B cell (primary cell): ENCODE data around the gene MEF2C.

Experiments
- EZH2 ChIP-seq: IDR thresholded peaks from 2 replicates; pipeline ENCODE4 v1.6.1; 2012; ENCODE audit warnings: borderline replicate concordance, low read depth, mild to moderate bottlenecking, moderate library complexity, low read length; ENCODE audit not compliant: insufficient read depth, poor library complexity, severe bottlenecking
- TF ChIP-seq, protein P1 (sequence below): fragments of 200-600 bp; IDR thresholded peaks from one replicate; pipeline ENCODE4 v1.8.0; 2022; ENCODE audit warnings: antibody characterized with exemption, mild to moderate bottlenecking

DNA sequence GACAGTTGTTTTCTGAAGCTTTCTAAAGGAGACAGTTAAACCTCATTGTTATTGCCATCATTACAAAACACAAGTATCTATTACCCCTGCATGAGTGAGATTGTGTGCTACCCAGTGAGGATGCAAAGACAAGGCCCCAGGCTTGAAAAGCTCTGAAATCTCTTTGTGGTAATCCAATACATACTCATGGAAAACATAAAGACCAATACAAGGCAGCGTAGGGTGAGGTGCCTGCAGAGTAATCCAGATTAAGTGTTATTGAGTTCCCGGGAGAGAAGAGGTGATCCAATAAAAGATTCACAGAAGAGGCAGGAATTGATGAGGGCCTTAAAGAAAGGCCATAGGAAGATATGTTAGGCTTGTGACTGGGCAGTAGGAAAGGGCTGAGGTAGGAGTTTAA, 150.1 kb downstream of the MEF2C start:
- TF ChIP-seq, protein P1, sequence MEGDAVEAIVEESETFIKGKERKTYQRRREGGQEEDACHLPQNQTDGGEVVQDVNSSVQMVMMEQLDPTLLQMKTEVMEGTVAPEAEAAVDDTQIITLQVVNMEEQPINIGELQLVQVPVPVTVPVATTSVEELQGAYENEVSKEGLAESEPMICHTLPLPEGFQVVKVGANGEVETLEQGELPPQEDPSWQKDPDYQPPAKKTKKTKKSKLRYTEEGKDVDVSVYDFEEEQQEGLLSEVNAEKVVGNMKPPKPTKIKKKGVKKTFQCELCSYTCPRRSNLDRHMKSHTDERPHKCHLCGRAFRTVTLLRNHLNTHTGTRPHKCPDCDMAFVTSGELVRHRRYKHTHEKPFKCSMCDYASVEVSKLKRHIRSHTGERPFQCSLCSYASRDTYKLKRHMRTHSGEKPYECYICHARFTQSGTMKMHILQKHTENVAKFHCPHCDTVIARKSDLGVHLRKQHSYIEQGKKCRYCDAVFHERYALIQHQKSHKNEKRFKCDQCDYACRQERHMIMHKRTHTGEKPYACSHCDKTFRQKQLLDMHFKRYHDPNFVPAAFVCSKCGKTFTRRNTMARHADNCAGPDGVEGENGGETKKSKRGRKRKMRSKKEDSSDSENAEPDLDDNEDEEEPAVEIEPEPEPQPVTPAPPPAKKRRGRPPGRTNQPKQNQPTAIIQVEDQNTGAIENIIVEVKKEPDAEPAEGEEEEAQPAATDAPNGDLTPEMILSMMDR = no peak
- no peak for TF ChIP-seq EZH2
